HG02870 (cell line): ENCODE measurements around the gene FAM3A.
A peak's percentile ranks its signal among the peaks of the same experiment; 100 is the strongest.
"Not testable (repeated sequence)": the region's sequence is repeated elsewhere in the genome, so short reads cannot be mapped to it uniquely, and the experiment has no call there.

Source experiments
- ATAC-seq: cut with Tn5 transposase; IDR thresholded peaks from one replicate; pipeline ENCODE4 v1.9.1; 2021; ENCODE audit warnings: mild to moderate bottlenecking, moderate library complexity; ENCODE audit not compliant: unreplicated experiment

FAM3A gene

DNA sequence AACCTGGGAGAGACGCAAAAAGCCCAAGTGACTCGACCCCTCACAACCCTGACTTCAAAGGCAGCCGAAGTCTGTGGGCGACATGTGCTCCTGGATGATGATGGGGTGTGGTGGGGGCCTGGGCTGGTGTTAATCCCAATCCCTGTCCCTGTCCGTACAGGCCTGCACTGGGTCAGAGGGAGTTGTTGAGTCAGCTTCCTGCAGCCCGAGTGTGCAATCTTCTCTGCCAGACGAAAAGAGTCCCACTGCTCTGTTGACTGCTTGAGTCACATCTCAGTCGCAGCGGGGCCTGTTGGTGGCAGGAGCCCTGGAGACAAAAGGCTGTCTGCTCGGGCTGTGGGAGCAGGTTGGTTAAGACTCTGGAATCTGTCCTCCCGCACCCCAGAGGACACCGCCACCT, 10.3 kb downstream of the FAM3A start:
- ATAC-seq = no peak

- no peak for ATAC-seq
These were observed 13.0 kb downstream of the FAM3A start for GRCh38 chrX:154502989-154503388.

GRCh38 chrX:154502098-154502497, 13.9 kb downstream of the FAM3A start:
- ATAC-seq = no peak

GRCh38 chrX:154501423-154501822, 14.6 kb downstream of the FAM3A start:
- not testable (repeated sequence) for ATAC-seq

- ATAC-seq = not testable (repeated sequence)
These were observed 19.4 kb downstream of the FAM3A start for GRCh38 chrX:154496591-154497137.

GRCh38 chrX:154495472-154495922, 20.5 kb downstream of the FAM3A start:
- no peak for ATAC-seq

GRCh38 chrX:154494715-154495114, 21.3 kb downstream of the FAM3A start:
- ATAC-seq = no peak

GRCh38 chrX:154490414-154491083, 25.5 kb downstream of the FAM3A start, which contains the start of gene SLC10A3:
TSS of gene SLC10A3 (minus strand) at chrX:154490629. CDS start at chrX:154488940, 1,689 bp downstream.
- peak; percentile 67 for ATAC-seq

GRCh38 chrX:154490021-154490413, 26.0 kb downstream of the FAM3A start:
- no peak for ATAC-seq

- ATAC-seq = no peak
These were observed 26.9 kb downstream of the FAM3A start for GRCh38 chrX:154489182-154489581.

DNA sequence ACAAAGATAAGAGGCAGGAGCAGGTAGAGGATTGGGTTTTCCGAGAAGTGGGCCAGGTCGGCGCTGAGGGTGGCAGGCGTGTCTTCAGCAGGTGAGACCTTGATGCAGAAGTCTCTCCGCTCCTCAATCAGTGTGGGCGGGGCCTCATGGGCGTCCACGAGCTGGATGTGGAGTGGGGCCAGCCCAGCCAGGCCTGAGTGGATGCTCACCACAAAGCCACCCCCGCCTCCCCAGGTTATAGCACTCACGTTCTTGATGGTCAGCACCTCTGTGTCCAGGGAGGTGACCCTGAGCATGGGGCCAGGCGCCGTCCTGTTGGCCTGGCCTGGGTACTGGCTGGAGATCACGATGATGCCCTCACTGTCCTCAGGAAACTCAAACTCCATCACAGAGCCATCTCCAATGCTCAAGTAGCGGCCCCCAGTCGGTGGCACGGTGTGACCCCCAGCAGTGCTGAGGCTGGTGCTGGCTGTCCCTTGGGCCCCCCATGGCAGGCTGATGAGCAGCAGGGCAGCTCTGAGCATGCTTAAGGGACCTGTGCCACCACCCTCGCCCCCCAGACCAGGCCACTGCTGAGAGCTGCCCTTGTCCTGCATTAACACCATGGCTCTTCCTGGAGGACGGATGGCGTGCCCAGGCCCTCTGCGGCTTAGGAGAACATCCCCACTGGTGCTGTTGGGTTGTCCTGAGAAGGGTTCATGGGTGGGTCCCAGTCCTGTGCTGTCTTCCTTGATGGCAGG, 27.5 kb downstream of the FAM3A start:
- ATAC-seq = no peak

- no peak for ATAC-seq
These were observed 28.3 kb downstream of the FAM3A start for GRCh38 chrX:154487518-154488290.

DNA sequence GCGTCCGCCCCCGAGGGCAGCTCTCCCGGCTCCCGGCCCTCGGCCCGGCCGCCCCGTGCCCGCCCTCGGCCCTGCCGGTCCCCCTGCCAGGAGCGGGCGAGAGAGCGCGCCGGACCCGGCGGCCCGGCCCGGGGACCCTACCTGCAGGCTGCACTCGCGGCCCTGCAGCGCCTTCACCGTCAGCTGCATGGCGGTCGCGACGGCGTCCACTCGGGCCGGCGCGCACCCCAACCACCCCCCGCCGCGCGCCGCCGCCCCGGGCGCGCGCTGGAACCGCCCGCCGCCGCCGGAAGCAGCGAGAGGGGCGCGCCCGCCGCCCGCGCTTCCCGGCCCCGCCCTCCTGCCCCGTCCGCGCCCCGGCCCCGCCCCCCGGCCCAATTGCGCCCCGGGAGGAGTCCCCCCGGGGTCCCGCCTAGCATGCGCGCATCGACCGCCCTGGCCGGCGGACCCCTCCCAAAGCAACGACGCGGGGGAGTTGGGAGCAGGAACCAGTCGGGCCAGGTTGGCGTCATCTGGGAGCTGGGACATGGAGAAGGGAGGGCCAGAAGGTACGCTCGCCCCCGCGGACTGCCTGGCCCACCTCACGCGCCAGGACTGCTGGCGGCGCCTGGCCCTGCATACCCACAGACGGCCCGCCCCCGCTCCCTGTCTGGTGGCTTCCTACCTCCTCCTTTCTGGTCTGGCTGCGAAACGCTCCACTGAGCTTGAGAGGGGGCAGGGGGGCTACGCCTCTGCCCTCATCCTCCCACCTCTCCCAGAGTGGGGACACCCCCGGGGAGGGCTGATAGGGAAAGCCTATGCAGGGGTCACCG, 29.4 kb downstream of the FAM3A start, which contains the start of gene UBL4A:
Gene UBL4A, minus strand, starts transcription at position 220 of the 812 bp plus-strand sequence. Its CDS starts 31 bp downstream, at position 189.
- ATAC-seq = no peak

GRCh38 chrX:154486052-154486395, 30.0 kb downstream of the FAM3A start:
- no peak for ATAC-seq

- no peak for ATAC-seq
These were observed 30.6 kb downstream of the FAM3A start for GRCh38 chrX:154485150-154486051.

DNA sequence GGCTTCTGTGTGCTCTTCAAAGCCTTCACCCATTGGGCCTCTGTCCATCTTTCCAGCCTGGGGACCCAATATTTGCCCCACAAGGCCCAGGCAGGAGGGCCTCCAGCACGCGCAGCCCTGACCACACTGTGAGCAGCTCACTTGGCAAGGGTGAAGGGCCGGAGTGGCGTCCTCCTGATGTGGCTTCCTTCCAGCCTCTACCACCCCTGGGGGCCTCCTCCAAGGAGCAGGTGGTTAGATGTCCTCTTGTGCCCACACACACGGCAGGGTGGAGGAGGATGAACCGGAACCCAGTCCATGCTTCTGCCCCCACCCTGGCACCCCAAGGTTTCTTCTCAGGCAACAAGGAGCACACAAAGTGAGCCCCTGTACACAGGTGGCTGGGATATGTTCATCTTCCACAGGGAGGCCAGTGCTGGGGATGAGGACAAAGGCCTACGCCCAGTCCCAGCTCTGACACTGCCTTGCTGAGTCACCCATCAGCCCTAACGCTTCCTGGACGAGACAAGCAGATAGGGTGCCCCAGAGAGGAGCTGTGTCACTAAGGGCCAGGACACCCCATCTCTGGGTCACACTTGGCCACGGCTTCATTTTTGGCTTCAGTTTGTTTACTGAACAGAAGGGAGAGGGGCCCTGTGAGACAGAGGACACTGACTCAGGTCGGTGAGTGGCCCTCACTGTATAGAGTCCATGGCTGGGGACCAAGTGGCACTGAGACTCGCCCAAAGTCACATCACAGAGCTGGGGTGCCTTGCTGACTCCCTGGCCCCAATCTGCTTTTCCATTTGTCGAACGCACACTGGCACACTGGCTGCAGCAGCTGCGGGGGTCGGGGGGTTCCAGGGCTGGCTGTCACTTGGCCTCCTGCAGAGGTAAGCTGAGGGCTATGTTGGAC, 31.5 kb downstream of the FAM3A start:
- ATAC-seq = no peak

- ATAC-seq = no peak
These were observed 32.7 kb downstream of the FAM3A start for GRCh38 chrX:154483325-154483724.

- no peak for ATAC-seq
These were observed 33.2 kb downstream of the FAM3A start for GRCh38 chrX:154482786-154483185.
